Fibroblast of lung (primary cell): ENCODE measurements around the gene MFAP3. TPM values are rescaled to one million over a fixed set of nuclear protein-coding genes. Genes with fewer than 3 reads are reported as not detected.

ENCODE experiments used
- DNase-seq, 2 donors: peaks; one replicate each; pipeline versions ENCODE4 v3.0.0 to v3.0.0-alpha.2; 2010; ENCODE audit warnings: low read depth in 2 of 2
- H2AFZ ChIP-seq: 2 replicates; pipeline ENCODE4 v1.5.1; 2012; ENCODE audit warnings: low read length, control low read depth, inconsistent platforms
- H3K27ac ChIP-seq: 2 replicates; pipeline ENCODE4 v1.5.1; 2011; ENCODE audit warnings: low read length, control low read depth; ENCODE audit not compliant: insufficient read depth
- H3K27me3 ChIP-seq: 2 replicates; pipeline ENCODE4 v1.5.1; 2011; ENCODE audit warnings: mild to moderate bottlenecking, low read length; ENCODE audit not compliant: control insufficient read depth, insufficient read depth
- H3K36me3 ChIP-seq: 2 replicates; pipeline ENCODE4 v1.5.1; 2011; ENCODE audit warnings: low read length; ENCODE audit not compliant: control insufficient read depth, insufficient read depth
- H3K4me1 ChIP-seq: 2 replicates; pipeline ENCODE4 v1.5.1; 2011; ENCODE audit warnings: low read length; ENCODE audit not compliant: control insufficient read depth, insufficient read depth; ENCODE audit errors: extremely low read depth
- H3K4me2 ChIP-seq: 2 replicates; pipeline ENCODE4 v1.5.1; 2011; ENCODE audit warnings: low read length, control low read depth; ENCODE audit not compliant: insufficient read depth; ENCODE audit errors: extremely low read depth
- H3K4me3 ChIP-seq, 4 experiments: fragments of 200-600 bp in 1 of 4; sonication (generic) in 1 of 4; replicated peaks in 1 of 4; 2 replicates each; pipeline ENCODE4 v1.5.1; 2011 to 2016; ENCODE audit warnings: low read length in 4 of 4, low read depth in 3 of 4, mild to moderate bottlenecking in 3 of 4, control low read depth in 2 of 4, inconsistent platforms in 1 of 4, mixed read lengths in 1 of 4; ENCODE audit not compliant: insufficient read depth in 1 of 4; ENCODE audit errors: control extremely low read depth in 1 of 4
- H3K79me2 ChIP-seq: 2 replicates; pipeline ENCODE4 v1.5.1; 2012; ENCODE audit warnings: mild to moderate bottlenecking, low read length, inconsistent platforms; ENCODE audit not compliant: control insufficient read depth, insufficient read depth
- H3K9ac ChIP-seq: 2 replicates; pipeline ENCODE4 v1.5.1; 2011; ENCODE audit warnings: mild to moderate bottlenecking, low read length, control low read depth; ENCODE audit not compliant: insufficient read depth
- H3K9me3 ChIP-seq: 2 replicates; pipeline ENCODE4 v1.5.1; 2012; ENCODE audit warnings: low read depth, low read length; ENCODE audit not compliant: control insufficient read depth, insufficient read depth
- H4K20me1 ChIP-seq: 2 replicates; pipeline ENCODE4 v1.5.1; 2011; ENCODE audit warnings: low read length; ENCODE audit not compliant: control insufficient read depth, insufficient read depth; ENCODE audit errors: extremely low read depth
- CTCF ChIP-seq, 2 donors: IDR thresholded peaks in 1 of 2; conservative IDR thresholded peaks in 1 of 2; 1 replicate in 1 of 2; 2 replicates in 1 of 2; pipeline ENCODE4 v1.5.1; 2011 to 2012; ENCODE audit warnings: low read length in 2 of 2, control low read depth in 1 of 2, inconsistent platforms in 1 of 2, low read depth in 1 of 2, mild to moderate bottlenecking in 1 of 2
- EZH2 ChIP-seq: IDR thresholded peaks from 2 replicates; pipeline ENCODE4 v1.5.1; 2012; ENCODE audit warnings: low read length, control low read depth, mild to moderate bottlenecking; ENCODE audit errors: missing control alignments
- polyA plus RNA-seq, 2 donors: library from polyadenylated mRNA; depleted of rRNA in 1 of 2; stranded (reverse) in 1 of 2; unstranded in 1 of 2; fragments of >200 nt; gene quantifications; 2 replicates each; pipeline ENCODE4 v1.2.1, GENCODE V29; 2011 to 2012; ENCODE audit warnings: missing spikeins in 1 of 2
- total RNA-seq: library from RNA; depleted of rRNA; stranded (reverse); fragments of >200 nt; gene quantifications from 2 replicates; pipeline ENCODE4 v1.2.1, GENCODE V29; 2014

The MFAP3 gene
- total and polyA plus RNA-seq, 2 donors (not counting 1 experiment from before 2014, with no cell fraction given) = 62.2 to 63.3 TPM

GRCh38 chr5:154088801-154089200 is 50.0 kb downstream of the MFAP3 start:
- H3K4me2 ChIP-seq = no peak overlapping the region
- no peaks in the 10 kb centered on the region for H3K27me3 ChIP-seq
- TF ChIP-seq EZH2 = no peak
- TF ChIP-seq CTCF (conservative IDR thresholded peaks at IDR 0.05 in 1 of 2, IDR thresholded peaks at IDR 0.05 in 1 of 2; ENCODE audit: low read depth in 1 of 2, low read length in 2 of 2) = no peak
- no peaks in the 10 kb centered on the region for H3K79me2 ChIP-seq
- H3K27ac ChIP-seq = no peak overlapping the region
- H3K4me3 ChIP-seq = no peak overlapping the region
- no peak for DNase-seq
- H3K9me3 ChIP-seq = no peaks in the 10 kb centered on the region
- no peak overlapping the region for H3K9ac ChIP-seq
- H4K20me1 ChIP-seq = no peaks in the 10 kb centered on the region
- no peak overlapping the region for H2AFZ ChIP-seq
- H3K36me3 ChIP-seq = no peaks in the 10 kb centered on the region
- H3K4me1 ChIP-seq = no peaks in the 10 kb centered on the region

- no peaks in the 10 kb centered on the region for H4K20me1 ChIP-seq
- H3K4me2 ChIP-seq = no peak overlapping the region
- no peak overlapping the region for H3K27ac ChIP-seq
- H3K79me2 ChIP-seq = no peaks in the 10 kb centered on the region
- TF ChIP-seq CTCF (conservative IDR thresholded peaks at IDR 0.05 in 1 of 2, IDR thresholded peaks at IDR 0.05 in 1 of 2; ENCODE audit: low read depth in 1 of 2, low read length in 2 of 2) (no peak), EZH2 (no peak)
- no peaks in the 10 kb centered on the region for H3K36me3 ChIP-seq
- no peak for DNase-seq
- no peak overlapping the region for H2AFZ ChIP-seq
- H3K9me3 ChIP-seq = no peaks in the 10 kb centered on the region
- no peaks in the 10 kb centered on the region for H3K27me3 ChIP-seq
- H3K4me1 ChIP-seq = no peaks in the 10 kb centered on the region
- no peak overlapping the region for H3K9ac ChIP-seq
- no peak overlapping the region for H3K4me3 ChIP-seq
Observed at GRCh38 chr5:154090656-154091055, 51.9 kb downstream of the MFAP3 start.

- Histone ChIP-seq H3K27ac (no peak overlapping the region), H3K36me3 (no peaks in the 10 kb centered on the region)
Observed at GRCh38 chr5:154092356-154093141, 53.8 kb downstream of the MFAP3 start.

More at GRCh38 chr5:154092356-154093141, 53.8 kb downstream of the MFAP3 start:
- no peaks in the 10 kb centered on the region for H3K4me1 ChIP-seq
- no peaks in the 10 kb centered on the region for H3K27me3 ChIP-seq
- no peaks in the 10 kb centered on the region for H3K79me2 ChIP-seq
- no peak overlapping the region for H3K4me2 ChIP-seq
- H2AFZ ChIP-seq = no peak overlapping the region
- TF ChIP-seq CTCF (conservative IDR thresholded peaks at IDR 0.05 in 1 of 2, IDR thresholded peaks at IDR 0.05 in 1 of 2; ENCODE audit: low read depth in 1 of 2, low read length in 2 of 2) = no peak
- TF ChIP-seq EZH2 = no peak
- no peaks in the 10 kb centered on the region for H4K20me1 ChIP-seq
- no peak overlapping the region for H3K9ac ChIP-seq
- no peaks in the 10 kb centered on the region for H3K9me3 ChIP-seq
- no peak overlapping the region for H3K4me3 ChIP-seq
- peak in 1 of 2 donors; percentile 60 for DNase-seq
